Panc1 (cell line): ENCODE results near the gene DOCK1. TPM values are rescaled to one million over a fixed set of nuclear protein-coding genes. Genes with fewer than 3 reads are reported as not detected.

Experiments used
- ATAC-seq: fragments of 200-7000 bp; cut with Tn5 transposase; 2 replicates; pipeline ENCODE4 v1.9.1; 2020; ENCODE audit warnings: mild to moderate bottlenecking, moderate library complexity
- BruUV-seq: library from RNA; stranded (reverse); fragments of 400-500 nt; replicated peaks from 2 replicates; lab custom pipeline; 2021; lab: Mats Ljungman, UMichigan
- CTCF ChIA-PET: fragments of 300-600 bp; sonication (Branson Sonifier 250); formaldehyde crosslinking; loops from one replicate; lab custom pipeline; 2022; ENCODE audit warnings: antibody characterized with exemption; lab: Charles Lee
- POLR2A ChIA-PET: fragments of 300-600 bp; sonication (Branson Sonifier 250); formaldehyde crosslinking; loops from one replicate; lab custom pipeline; 2022; ENCODE audit warnings: antibody characterized with exemption; lab: Charles Lee
- DNase-seq: peaks from one replicate; pipeline ENCODE4 v3.0.0-alpha.2; 2010; ENCODE audit warnings: low read depth, low spot score
- H3K27ac ChIP-seq: 2 replicates; pipeline ENCODE4 v1.5.1; 2011; ENCODE audit warnings: mild to moderate bottlenecking, low read length, inconsistent platforms
- H3K27me3 ChIP-seq: fragments of 200-500 bp; sonication (Bioruptor generic); 2 replicates; pipeline ENCODE4 v1.6.0; 2014; ENCODE audit warnings: low read length, inconsistent platforms; ENCODE audit not compliant: control insufficient read depth, insufficient read depth
- H3K36me3 ChIP-seq: fragments of 200-500 bp; sonication (Bioruptor generic); 2 replicates; pipeline ENCODE4 v1.5.1; 2014; ENCODE audit warnings: inconsistent platforms, mild to moderate bottlenecking, low read length, moderate library complexity; ENCODE audit not compliant: control insufficient read depth, insufficient read depth
- H3K4me1 ChIP-seq: 2 replicates; pipeline ENCODE4 v1.5.1; 2011; ENCODE audit warnings: inconsistent platforms, mild to moderate bottlenecking, low read length, moderate library complexity; ENCODE audit not compliant: control insufficient read depth, insufficient read depth
- H3K4me3 ChIP-seq, 2 experiments: 2 replicates each; pipeline ENCODE4 v1.5.1; 2011 to 2012; ENCODE audit warnings: low read depth in 2 of 2, low read length in 2 of 2, mild to moderate bottlenecking in 2 of 2, inconsistent platforms in 1 of 2, moderate library complexity in 1 of 2
- H3K9me3 ChIP-seq: fragments of 200-500 bp; sonication (Bioruptor generic); 2 replicates; pipeline ENCODE4 v1.5.1; 2014; ENCODE audit warnings: low read depth, mild to moderate bottlenecking, inconsistent platforms, low read length, moderate library complexity; ENCODE audit not compliant: control insufficient read depth, insufficient read depth
- POLR2AphosphoS5 ChIP-seq: IDR thresholded peaks from 2 replicates; pipeline ENCODE4 v1.6.1; 2012; ENCODE audit warnings: mild to moderate bottlenecking, low read depth, low read length, moderate library complexity
- SIN3A ChIP-seq: IDR thresholded peaks from 2 replicates; pipeline ENCODE4 v1.6.1; 2012; ENCODE audit warnings: low read depth, mild to moderate bottlenecking, low read length, moderate library complexity, borderline replicate concordance; ENCODE audit not compliant: insufficient read depth
- TCF7L2 ChIP-seq: IDR thresholded peaks from 2 replicates; pipeline ENCODE4 v1.6.1; 2011; ENCODE audit warnings: mild to moderate bottlenecking, low read depth, low read length, inconsistent platforms
- in situ Hi-C: cut with HindIII; loops from 2 replicates; pipeline ENCODE4 v1.10.0; 2016; ENCODE audit warnings: low sequenced_read_pairs, low pct_unique_long_range_greater_than_20kb
- intact Hi-C: fragments of 100-400 bp; cut with micrococcal nuclease; formaldehyde crosslinking; loops from one replicate; pipeline ENCODE4 v1.10.0; 2022; ENCODE audit not compliant: unreplicated experiment
- total RNA-seq: library from RNA; stranded (reverse); gene quantifications from one replicate; pipeline ENCODE4 v1.2.1, GENCODE V29; 2021; ENCODE audit not compliant: unreplicated experiment
- TF ChIP-seq, protein P1 (sequence below): fragments of 450-650 bp; IDR thresholded peaks from 2 replicates; pipeline ENCODE4 v1.5.1; 2017; ENCODE audit warnings: mild to moderate bottlenecking
- TF ChIP-seq, protein P2 (sequence below), 2 experiments: IDR thresholded peaks; 2 replicates each; pipeline ENCODE4 v1.6.1; 2011 to 2012; ENCODE audit warnings: low read depth in 2 of 2, control low read depth in 1 of 2, low read length in 1 of 2, mild to moderate bottlenecking in 1 of 2, moderate library complexity in 1 of 2; ENCODE audit not compliant: insufficient read depth in 1 of 2

Gene DOCK1
- total RNA-seq, 1 experiment from 2014 or later: 67.6 TPM

DNA sequence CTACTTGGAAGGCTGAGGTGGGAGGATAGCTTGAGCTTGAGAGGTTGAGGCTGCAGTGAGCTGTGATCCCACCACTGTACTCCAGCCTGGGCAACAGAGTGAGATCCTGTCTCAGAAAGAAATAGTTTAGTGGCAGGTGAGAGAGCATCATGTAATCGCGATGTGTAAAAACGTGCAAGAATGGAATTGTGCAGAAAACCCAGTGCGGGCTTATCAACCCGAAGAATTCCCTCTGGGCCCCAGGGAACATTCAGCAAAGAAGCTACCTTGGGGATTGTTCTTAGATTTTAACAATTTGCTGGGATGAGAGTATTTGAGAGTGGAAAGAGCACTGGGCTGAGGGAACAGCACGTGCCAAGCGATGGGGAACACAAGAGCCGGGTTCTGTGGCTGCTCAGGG is 398.5 kb downstream of the DOCK1 start:
- BruUV-seq: no TSS peak
- no peaks in the 10 kb centered on the region for H3K9me3 ChIP-seq
- ATAC-seq (no peak), DNase-seq (no peak)
- H3K36me3 ChIP-seq: no peaks in the 10 kb centered on the region
- ChIA-PET CTCF (no interaction called here), POLR2A (no interaction called here)
- no peaks in the 10 kb centered on the region for H3K27me3 ChIP-seq
- H3K27ac ChIP-seq: no peak overlapping the region
- no peak overlapping the region for H3K4me3 ChIP-seq
- in situ Hi-C loops: no loop called here
- TF ChIP-seq SIN3A: no peak
- H3K4me1 ChIP-seq: no peaks in the 10 kb centered on the region
- intact Hi-C loops: no loop called here

DNA sequence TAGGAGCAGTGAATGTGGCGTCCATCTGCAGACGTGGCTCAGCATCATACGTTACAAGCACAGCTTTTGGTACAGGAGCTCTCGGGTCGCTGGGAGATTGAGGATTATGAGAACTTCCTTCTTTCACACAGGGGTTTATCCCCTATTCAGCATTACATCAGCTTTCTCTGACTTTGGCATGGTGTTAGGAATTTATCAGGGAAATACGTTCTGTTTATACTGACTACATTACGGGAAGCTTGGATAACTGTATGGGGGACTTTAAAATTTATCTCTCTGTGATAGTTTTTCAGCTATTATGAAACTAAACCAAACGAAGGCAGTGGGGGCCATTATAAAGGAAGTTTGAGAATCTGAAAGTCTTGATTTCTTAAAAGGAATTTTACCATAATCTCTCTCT is 401.3 kb downstream of the DOCK1 start:
- no peaks in the 10 kb centered on the region for H3K27me3 ChIP-seq
- no peak for DNase-seq
- TF ChIP-seq POLR2AphosphoS5: no peak
- TF ChIP-seq, protein P1, sequence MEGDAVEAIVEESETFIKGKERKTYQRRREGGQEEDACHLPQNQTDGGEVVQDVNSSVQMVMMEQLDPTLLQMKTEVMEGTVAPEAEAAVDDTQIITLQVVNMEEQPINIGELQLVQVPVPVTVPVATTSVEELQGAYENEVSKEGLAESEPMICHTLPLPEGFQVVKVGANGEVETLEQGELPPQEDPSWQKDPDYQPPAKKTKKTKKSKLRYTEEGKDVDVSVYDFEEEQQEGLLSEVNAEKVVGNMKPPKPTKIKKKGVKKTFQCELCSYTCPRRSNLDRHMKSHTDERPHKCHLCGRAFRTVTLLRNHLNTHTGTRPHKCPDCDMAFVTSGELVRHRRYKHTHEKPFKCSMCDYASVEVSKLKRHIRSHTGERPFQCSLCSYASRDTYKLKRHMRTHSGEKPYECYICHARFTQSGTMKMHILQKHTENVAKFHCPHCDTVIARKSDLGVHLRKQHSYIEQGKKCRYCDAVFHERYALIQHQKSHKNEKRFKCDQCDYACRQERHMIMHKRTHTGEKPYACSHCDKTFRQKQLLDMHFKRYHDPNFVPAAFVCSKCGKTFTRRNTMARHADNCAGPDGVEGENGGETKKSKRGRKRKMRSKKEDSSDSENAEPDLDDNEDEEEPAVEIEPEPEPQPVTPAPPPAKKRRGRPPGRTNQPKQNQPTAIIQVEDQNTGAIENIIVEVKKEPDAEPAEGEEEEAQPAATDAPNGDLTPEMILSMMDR: no peak
- no peak for TF ChIP-seq TCF7L2
- TF ChIP-seq SIN3A: no peak
- TF ChIP-seq, protein P2, sequence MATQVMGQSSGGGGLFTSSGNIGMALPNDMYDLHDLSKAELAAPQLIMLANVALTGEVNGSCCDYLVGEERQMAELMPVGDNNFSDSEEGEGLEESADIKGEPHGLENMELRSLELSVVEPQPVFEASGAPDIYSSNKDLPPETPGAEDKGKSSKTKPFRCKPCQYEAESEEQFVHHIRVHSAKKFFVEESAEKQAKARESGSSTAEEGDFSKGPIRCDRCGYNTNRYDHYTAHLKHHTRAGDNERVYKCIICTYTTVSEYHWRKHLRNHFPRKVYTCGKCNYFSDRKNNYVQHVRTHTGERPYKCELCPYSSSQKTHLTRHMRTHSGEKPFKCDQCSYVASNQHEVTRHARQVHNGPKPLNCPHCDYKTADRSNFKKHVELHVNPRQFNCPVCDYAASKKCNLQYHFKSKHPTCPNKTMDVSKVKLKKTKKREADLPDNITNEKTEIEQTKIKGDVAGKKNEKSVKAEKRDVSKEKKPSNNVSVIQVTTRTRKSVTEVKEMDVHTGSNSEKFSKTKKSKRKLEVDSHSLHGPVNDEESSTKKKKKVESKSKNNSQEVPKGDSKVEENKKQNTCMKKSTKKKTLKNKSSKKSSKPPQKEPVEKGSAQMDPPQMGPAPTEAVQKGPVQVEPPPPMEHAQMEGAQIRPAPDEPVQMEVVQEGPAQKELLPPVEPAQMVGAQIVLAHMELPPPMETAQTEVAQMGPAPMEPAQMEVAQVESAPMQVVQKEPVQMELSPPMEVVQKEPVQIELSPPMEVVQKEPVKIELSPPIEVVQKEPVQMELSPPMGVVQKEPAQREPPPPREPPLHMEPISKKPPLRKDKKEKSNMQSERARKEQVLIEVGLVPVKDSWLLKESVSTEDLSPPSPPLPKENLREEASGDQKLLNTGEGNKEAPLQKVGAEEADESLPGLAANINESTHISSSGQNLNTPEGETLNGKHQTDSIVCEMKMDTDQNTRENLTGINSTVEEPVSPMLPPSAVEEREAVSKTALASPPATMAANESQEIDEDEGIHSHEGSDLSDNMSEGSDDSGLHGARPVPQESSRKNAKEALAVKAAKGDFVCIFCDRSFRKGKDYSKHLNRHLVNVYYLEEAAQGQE (IDR thresholded peaks at IDR 0.05; ENCODE audit: insufficient read depth in 1 of 2, low read depth in 2 of 2, low read length in 1 of 2): no peak
- H3K36me3 ChIP-seq: no peaks in the 10 kb centered on the region
- POLR2A ChIA-PET: no interaction called here
- no peak overlapping the region for H3K27ac ChIP-seq
- no peaks in the 10 kb centered on the region for H3K9me3 ChIP-seq
- H3K4me3 ChIP-seq: no peak overlapping the region
- CTCF ChIA-PET: no interaction called here
- no peaks in the 10 kb centered on the region for H3K4me1 ChIP-seq
- in situ Hi-C loops: no loop called here
- no peak for ATAC-seq
- BruUV-seq: no TSS peak
- intact Hi-C loops: no loop called here

DNA sequence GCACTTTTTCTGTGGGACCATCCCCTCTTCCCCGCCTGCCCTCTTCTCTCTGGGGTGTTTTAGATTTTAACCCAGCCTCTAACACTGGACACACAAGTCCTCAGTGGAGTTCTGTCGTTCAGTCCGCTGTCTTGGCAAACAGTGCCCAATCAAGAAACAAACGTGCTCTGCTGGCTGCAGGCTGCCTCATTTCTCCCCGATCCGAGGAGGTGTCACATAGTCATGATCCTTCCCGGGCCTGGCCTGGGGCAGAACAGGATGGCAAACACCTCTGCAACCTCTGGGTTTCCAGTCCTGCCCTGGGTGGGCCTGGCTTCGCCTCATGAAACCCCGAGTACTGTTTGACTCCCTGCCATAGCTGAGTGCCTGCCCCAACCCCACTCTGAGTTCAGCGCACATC is 402.1 kb downstream of the DOCK1 start:
- CTCF ChIA-PET: no interaction called here

More for the DNA sequence above, 402.1 kb downstream of the DOCK1 start:
- Histone ChIP-seq H3K9me3 (no peaks in the 10 kb centered on the region), H3K36me3 (no peaks in the 10 kb centered on the region), H3K4me1 (no peaks in the 10 kb centered on the region), H3K27me3 (no peaks in the 10 kb centered on the region), H3K27ac (no peak overlapping the region), H3K4me3 (no peak overlapping the region)
- POLR2A ChIA-PET: no interaction called here
- intact Hi-C loops (no loop called here), in situ Hi-C loops (no loop called here)
- no peak for ATAC-seq
- BruUV-seq: no TSS peak
- DNase-seq: no peak
- TF ChIP-seq, protein P1: no peak
- TF ChIP-seq SIN3A (no peak), POLR2AphosphoS5 (no peak), TCF7L2 (no peak)
- TF ChIP-seq, protein P2 (IDR thresholded peaks at IDR 0.05; ENCODE audit: insufficient read depth in 1 of 2, low read depth in 2 of 2, low read length in 1 of 2): no peak
